ENCODE results near the gene ZFP42.
"Not testable (repeated sequence)": the region's sequence is repeated elsewhere in the genome, so short reads cannot be mapped to it uniquely, and the experiment has no call there.

Gene ZFP42

GRCh38 chr4:187995322-187996207 lies at the start of gene ZFP42:
TSS of gene ZFP42 (plus strand) at chr4:187995771. CDS start at chr4:188002808, 7,037 bp downstream.
- no peak for DNase-seq

GRCh38 chr4:187961171-187961570 lies 34.4 kb upstream of the ZFP42 start:
- no peak for DNase-seq

- no peak for DNase-seq
Measured at GRCh38 chr4:187961961-187962360, 33.6 kb upstream of the ZFP42 start.

- DNase-seq: no peak
Measured at GRCh38 chr4:187962926-187963325, 32.6 kb upstream of the ZFP42 start.

- DNase-seq: no peak
Measured at GRCh38 chr4:187965726-187966125, 29.8 kb upstream of the ZFP42 start.

- DNase-seq: no peak
Measured at GRCh38 chr4:187972135-187972534, 23.4 kb upstream of the ZFP42 start.

- DNase-seq: no peak
Measured at GRCh38 chr4:187983746-187984145, 11.8 kb upstream of the ZFP42 start.

- DNase-seq: no peak
Measured at GRCh38 chr4:187992971-187993370, 2.6 kb upstream of the ZFP42 start.

- DNase-seq: no peak
Measured at GRCh38 chr4:187993827-187994226, 1.7 kb upstream of the ZFP42 start.

GRCh38 chr4:187996502-187997177 lies 1.1 kb downstream of the ZFP42 start:
- DNase-seq: no peak

GRCh38 chr4:187997991-187998390 lies 2.4 kb downstream of the ZFP42 start:
- not testable (repeated sequence) for DNase-seq

- no peak for DNase-seq
Measured at GRCh38 chr4:187999406-187999932, 3.9 kb downstream of the ZFP42 start.

GRCh38 chr4:188002323-188002722 lies 6.8 kb downstream of the ZFP42 start:
- DNase-seq: no peak

- no peak for DNase-seq
Measured at GRCh38 chr4:188002751-188003150, 7.2 kb downstream of the ZFP42 start.

GRCh38 chr4:188005561-188005960 lies 10.0 kb downstream of the ZFP42 start:
- DNase-seq: no peak

- DNase-seq: no peak
Measured at GRCh38 chr4:188006285-188006848, 10.8 kb downstream of the ZFP42 start.

- DNase-seq: no peak
Measured at GRCh38 chr4:188008377-188008776, 12.8 kb downstream of the ZFP42 start.

GRCh38 chr4:188012426-188012945 lies 16.9 kb downstream of the ZFP42 start:
- no peak for DNase-seq

GRCh38 chr4:188015025-188015940 lies 19.7 kb downstream of the ZFP42 start:
- DNase-seq: no peak

- no peak for DNase-seq
Measured at GRCh38 chr4:188016754-188017153, 21.2 kb downstream of the ZFP42 start.

GRCh38 chr4:188018262-188018661 lies 22.7 kb downstream of the ZFP42 start:
- no peak for DNase-seq

GRCh38 chr4:188021548-188022249 lies 26.1 kb downstream of the ZFP42 start:
- no peak for DNase-seq
